K562 (cell line): ENCODE data around the gene CCDC85C. TPM values are rescaled to one million over a fixed set of nuclear protein-coding genes. Genes with fewer than 3 reads are reported as not detected.

Source experiments
- ATF7 ChIP-seq: fragments of 450-650 bp; IDR thresholded peaks from 2 replicates; pipeline ENCODE4 v1.7.1; 2014; ENCODE audit warnings: mild to moderate bottlenecking, moderate library complexity
- GATAD2B ChIP-seq: fragments of 450-650 bp; IDR thresholded peaks from 2 replicates; pipeline ENCODE4 v1.6.1; 2017; ENCODE audit warnings: mild to moderate bottlenecking, borderline replicate concordance
- JUN ChIP-seq, 2 experiments: sonication (generic) in 1 of 2; formaldehyde crosslinking in 1 of 2; IDR thresholded peaks; 2 replicates each; pipeline versions ENCODE4 v1.6.1 to v1.8.0; 2012 to 2022; ENCODE audit warnings: borderline replicate concordance in 2 of 2, mild to moderate bottlenecking in 2 of 2, improper control_type of control experiment in 1 of 2, low read depth in 1 of 2, low read length in 1 of 2, missing genetic modification reagents in 1 of 2
- NFATC3 ChIP-seq: fragments of 450-650 bp; IDR thresholded peaks from 2 replicates; pipeline ENCODE4 v1.6.1; 2017; ENCODE audit warnings: mild to moderate bottlenecking
- NR0B1 ChIP-seq: fragments of 450-650 bp; IDR thresholded peaks from one replicate; pipeline ENCODE4 v1.6.1; 2018; ENCODE audit warnings: mild to moderate bottlenecking, moderate library complexity; ENCODE audit not compliant: partially characterized antibody
- OTX1 ChIP-seq: fragments of 450-650 bp; formaldehyde crosslinking; IDR thresholded peaks from 2 replicates; pipeline ENCODE4 v1.4.0; 2022; ENCODE audit warnings: mild to moderate bottlenecking
- PHF8 ChIP-seq: fragments of 200-600 bp; sonication (generic); IDR thresholded peaks from 2 replicates; pipeline ENCODE4 v1.6.1; 2012; ENCODE audit warnings: mixed run types, mild to moderate bottlenecking, inconsistent platforms, low read length, moderate library complexity, borderline replicate concordance
- RUNX1 ChIP-seq: sonication (generic); IDR thresholded peaks from 2 replicates; pipeline ENCODE4 v1.6.1; 2016; ENCODE audit warnings: antibody characterized with exemption, low read depth
- TAL1 ChIP-seq: fragments of 450-650 bp; IDR thresholded peaks from 2 replicates; pipeline ENCODE4 v1.6.1; 2016; ENCODE audit warnings: mild to moderate bottlenecking
- THRAP3 ChIP-seq: fragments of 450-650 bp; IDR thresholded peaks from 2 replicates; pipeline ENCODE4 v1.6.1; 2016; ENCODE audit warnings: mild to moderate bottlenecking, inconsistent platforms, borderline replicate concordance
- ZNF639 ChIP-seq, 2 experiments: fragments of 200-800 bp in 1 of 2; sonication (Bioruptor generic) in 1 of 2; sonication (generic) in 1 of 2; formaldehyde crosslinking in 1 of 2; IDR thresholded peaks in 1 of 2; conservative IDR thresholded peaks in 1 of 2; 2 replicates each; pipeline versions ENCODE4 v1.5.0 to v1.6.1; 2016 to 2020; ENCODE audit warnings: missing compliant biosample characterization in 1 of 2, missing genetic modification characterization in 1 of 2, missing genetic modification reagents in 1 of 2
- polyA plus RNA-seq, 8 experiments: library from polyadenylated mRNA; depleted of rRNA in 4 of 8; stranded (reverse) in 5 of 8; unstranded in 3 of 8; fragments of >200 nt; fragmentation: Nextera tagmentation in 2 of 8; fragmentation: Illumina TruSeq in 1 of 8; extraction: Ambion mirVana in 2 of 8; extraction: Trizol in 1 of 8; gene quantifications; 2 replicates each; pipeline versions ENCODE4 v1.2.1 to v1.2.3, GENCODE V29; 2011 to 2014; ENCODE audit warnings: inconsistent platforms in 1 of 8, missing spikeins in 1 of 8
- total RNA-seq, 7 experiments: library from RNA; depleted of rRNA in 6 of 7; stranded (reverse); fragments of >200 nt in 6 of 7; fragmentation: Illumina TruSeq in 2 of 7; extraction: Trizol in 2 of 7; gene quantifications; 2 replicates each; pipeline versions ENCODE4 v1.2.1 to v1.2.3, GENCODE V29; 2011 to 2021; ENCODE audit warnings: low replicate concordance in 1 of 7
- TF ChIP-seq, protein P1 (sequence below): fragments of 200-600 bp; sonication (generic); IDR thresholded peaks from one replicate; pipeline ENCODE4 v1.6.1; 2012; ENCODE audit warnings: mild to moderate bottlenecking, low read depth, low read length, inconsistent platforms

The CCDC85C gene
- total and polyA plus RNA-seq, 9 of the 15 experiments (the other 6 are each of a cell fraction or from before 2014, with no cell fraction given) = 0.18 to 22.0 (median 6.3) TPM

DNA sequence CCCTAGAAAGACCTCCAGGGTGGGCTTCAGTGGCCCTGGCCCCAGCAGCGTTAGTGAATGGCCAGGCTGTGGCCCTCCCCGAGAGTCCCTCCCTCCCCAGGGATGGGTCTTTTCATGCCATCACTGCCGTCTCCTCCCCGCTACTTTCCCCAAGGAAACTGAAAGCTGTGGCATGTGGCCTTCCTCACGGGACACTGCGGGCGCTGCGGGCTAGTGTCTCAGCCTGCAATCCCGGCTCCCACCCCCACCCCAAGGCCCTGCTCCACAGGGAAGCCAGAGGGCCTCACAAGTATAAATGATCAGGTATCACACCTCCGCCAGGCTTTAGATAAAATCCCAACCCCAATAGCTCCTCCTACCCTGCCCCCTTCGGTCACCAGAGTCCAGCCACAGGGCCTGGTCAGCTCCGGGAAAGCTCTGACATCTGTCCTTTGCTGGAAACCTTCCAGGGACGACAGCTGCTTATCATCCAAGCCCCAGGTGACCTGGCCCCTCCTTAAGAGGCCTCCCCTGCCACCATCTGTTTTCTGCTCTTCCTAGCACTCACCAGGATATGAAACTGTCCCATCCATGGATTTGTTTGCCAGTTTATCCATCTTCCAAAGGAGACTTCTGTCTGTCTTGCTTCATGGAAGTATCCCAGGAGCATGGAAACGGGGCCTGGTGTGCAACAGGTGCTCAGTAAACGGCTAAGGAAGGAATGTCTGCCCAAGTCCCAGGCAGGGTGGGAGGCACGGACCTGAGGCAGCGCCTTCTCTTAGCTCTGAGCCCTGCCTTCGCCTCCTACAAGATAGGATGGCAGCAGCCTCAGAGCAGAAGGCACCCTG, 31.6 kb downstream of the CCDC85C start (continued):
- TF ChIP-seq, protein P1, sequence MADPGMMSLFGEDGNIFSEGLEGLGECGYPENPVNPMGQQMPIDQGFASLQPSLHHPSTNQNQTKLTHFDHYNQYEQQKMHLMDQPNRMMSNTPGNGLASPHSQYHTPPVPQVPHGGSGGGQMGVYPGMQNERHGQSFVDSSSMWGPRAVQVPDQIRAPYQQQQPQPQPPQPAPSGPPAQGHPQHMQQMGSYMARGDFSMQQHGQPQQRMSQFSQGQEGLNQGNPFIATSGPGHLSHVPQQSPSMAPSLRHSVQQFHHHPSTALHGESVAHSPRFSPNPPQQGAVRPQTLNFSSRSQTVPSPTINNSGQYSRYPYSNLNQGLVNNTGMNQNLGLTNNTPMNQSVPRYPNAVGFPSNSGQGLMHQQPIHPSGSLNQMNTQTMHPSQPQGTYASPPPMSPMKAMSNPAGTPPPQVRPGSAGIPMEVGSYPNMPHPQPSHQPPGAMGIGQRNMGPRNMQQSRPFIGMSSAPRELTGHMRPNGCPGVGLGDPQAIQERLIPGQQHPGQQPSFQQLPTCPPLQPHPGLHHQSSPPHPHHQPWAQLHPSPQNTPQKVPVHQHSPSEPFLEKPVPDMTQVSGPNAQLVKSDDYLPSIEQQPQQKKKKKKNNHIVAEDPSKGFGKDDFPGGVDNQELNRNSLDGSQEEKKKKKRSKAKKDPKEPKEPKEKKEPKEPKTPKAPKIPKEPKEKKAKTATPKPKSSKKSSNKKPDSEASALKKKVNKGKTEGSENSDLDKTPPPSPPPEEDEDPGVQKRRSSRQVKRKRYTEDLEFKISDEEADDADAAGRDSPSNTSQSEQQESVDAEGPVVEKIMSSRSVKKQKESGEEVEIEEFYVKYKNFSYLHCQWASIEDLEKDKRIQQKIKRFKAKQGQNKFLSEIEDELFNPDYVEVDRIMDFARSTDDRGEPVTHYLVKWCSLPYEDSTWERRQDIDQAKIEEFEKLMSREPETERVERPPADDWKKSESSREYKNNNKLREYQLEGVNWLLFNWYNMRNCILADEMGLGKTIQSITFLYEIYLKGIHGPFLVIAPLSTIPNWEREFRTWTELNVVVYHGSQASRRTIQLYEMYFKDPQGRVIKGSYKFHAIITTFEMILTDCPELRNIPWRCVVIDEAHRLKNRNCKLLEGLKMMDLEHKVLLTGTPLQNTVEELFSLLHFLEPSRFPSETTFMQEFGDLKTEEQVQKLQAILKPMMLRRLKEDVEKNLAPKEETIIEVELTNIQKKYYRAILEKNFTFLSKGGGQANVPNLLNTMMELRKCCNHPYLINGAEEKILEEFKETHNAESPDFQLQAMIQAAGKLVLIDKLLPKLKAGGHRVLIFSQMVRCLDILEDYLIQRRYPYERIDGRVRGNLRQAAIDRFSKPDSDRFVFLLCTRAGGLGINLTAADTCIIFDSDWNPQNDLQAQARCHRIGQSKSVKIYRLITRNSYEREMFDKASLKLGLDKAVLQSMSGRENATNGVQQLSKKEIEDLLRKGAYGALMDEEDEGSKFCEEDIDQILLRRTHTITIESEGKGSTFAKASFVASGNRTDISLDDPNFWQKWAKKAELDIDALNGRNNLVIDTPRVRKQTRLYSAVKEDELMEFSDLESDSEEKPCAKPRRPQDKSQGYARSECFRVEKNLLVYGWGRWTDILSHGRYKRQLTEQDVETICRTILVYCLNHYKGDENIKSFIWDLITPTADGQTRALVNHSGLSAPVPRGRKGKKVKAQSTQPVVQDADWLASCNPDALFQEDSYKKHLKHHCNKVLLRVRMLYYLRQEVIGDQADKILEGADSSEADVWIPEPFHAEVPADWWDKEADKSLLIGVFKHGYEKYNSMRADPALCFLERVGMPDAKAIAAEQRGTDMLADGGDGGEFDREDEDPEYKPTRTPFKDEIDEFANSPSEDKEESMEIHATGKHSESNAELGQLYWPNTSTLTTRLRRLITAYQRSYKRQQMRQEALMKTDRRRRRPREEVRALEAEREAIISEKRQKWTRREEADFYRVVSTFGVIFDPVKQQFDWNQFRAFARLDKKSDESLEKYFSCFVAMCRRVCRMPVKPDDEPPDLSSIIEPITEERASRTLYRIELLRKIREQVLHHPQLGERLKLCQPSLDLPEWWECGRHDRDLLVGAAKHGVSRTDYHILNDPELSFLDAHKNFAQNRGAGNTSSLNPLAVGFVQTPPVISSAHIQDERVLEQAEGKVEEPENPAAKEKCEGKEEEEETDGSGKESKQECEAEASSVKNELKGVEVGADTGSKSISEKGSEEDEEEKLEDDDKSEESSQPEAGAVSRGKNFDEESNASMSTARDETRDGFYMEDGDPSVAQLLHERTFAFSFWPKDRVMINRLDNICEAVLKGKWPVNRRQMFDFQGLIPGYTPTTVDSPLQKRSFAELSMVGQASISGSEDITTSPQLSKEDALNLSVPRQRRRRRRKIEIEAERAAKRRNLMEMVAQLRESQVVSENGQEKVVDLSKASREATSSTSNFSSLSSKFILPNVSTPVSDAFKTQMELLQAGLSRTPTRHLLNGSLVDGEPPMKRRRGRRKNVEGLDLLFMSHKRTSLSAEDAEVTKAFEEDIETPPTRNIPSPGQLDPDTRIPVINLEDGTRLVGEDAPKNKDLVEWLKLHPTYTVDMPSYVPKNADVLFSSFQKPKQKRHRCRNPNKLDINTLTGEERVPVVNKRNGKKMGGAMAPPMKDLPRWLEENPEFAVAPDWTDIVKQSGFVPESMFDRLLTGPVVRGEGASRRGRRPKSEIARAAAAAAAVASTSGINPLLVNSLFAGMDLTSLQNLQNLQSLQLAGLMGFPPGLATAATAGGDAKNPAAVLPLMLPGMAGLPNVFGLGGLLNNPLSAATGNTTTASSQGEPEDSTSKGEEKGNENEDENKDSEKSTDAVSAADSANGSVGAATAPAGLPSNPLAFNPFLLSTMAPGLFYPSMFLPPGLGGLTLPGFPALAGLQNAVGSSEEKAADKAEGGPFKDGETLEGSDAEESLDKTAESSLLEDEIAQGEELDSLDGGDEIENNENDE = no peak
- no peak for TF ChIP-seq JUN (IDR thresholded peaks at IDR 0.05; ENCODE audit: borderline replicate concordance, low read depth, low read length)
- TF ChIP-seq JUN (CRISPR knock-in tag; IDR thresholded peaks at IDR 0.05; ENCODE audit: borderline replicate concordance) = no peak
- no peak for TF ChIP-seq THRAP3
- no peak for TF ChIP-seq NFATC3
- no peak for TF ChIP-seq OTX1 (CRISPR knock-in tag)
- TF ChIP-seq ATF7 = peak; percentile 64
- TF ChIP-seq PHF8 = no peak
- TF ChIP-seq TAL1 = peak; percentile 95
- no peak for TF ChIP-seq RUNX1
- no peak for TF ChIP-seq NR0B1
- TF ChIP-seq GATAD2B = no peak
- TF ChIP-seq ZNF639 (CRISPR knock-in tag; conservative IDR thresholded peaks at IDR 0.05 in 1 of 2, IDR thresholded peaks at IDR 0.05 in 1 of 2) = 0 out of 4 replicates have a peak, but pooled peaks of 1 of the 2 experiments have one; percentile 33
